Bronchial epithelial cell (primary cell): ENCODE results near the gene CPNE5. TPM values are rescaled to one million over a fixed set of nuclear protein-coding genes. Genes with fewer than 3 reads are reported as not detected.

Experiments used
- DNase-seq: peaks from one replicate; pipeline ENCODE4 v3.0.0-alpha.2; 2010; ENCODE audit warnings: low read depth
- FAIRE-seq: peaks from 2 replicates; lab custom pipeline; 2011; peaks lifted over from hg19 to GRCh38; lab: Jason Lieb, UNC
- H3K27me3 ChIP-seq: 2 replicates; pipeline ENCODE4 v1.5.1; 2011; ENCODE audit warnings: low read length; ENCODE audit not compliant: control insufficient read depth, insufficient read depth
- H3K36me3 ChIP-seq: 2 replicates; pipeline ENCODE4 v1.5.1; 2011; ENCODE audit warnings: low read length; ENCODE audit not compliant: control insufficient read depth, insufficient read depth
- H3K4me3 ChIP-seq: 2 replicates; pipeline ENCODE4 v1.5.1; 2011; ENCODE audit warnings: mild to moderate bottlenecking, low read depth, low read length, control low read depth
- CTCF ChIP-seq: IDR thresholded peaks from 2 replicates; pipeline ENCODE4 v1.5.1; 2011; ENCODE audit warnings: mild to moderate bottlenecking, moderate library complexity, low read length, control low read depth, inconsistent platforms; ENCODE audit not compliant: insufficient read depth, severe bottlenecking
- total RNA-seq: library from RNA; depleted of rRNA; stranded (reverse); fragments of >200 nt; gene quantifications from 2 replicates; pipeline ENCODE4 v1.2.1, GENCODE V29; 2014

The CPNE5 gene
- total RNA-seq, 1 donor from 2014 or later: not detected

- no peaks in the 10 kb centered on the region for H3K27me3 ChIP-seq
- FAIRE-seq (no peak), DNase-seq (peak; percentile 79)
- TF ChIP-seq CTCF: no peak
- H3K36me3 ChIP-seq: no peaks in the 10 kb centered on the region
- no peak overlapping the region for H3K4me3 ChIP-seq
Measured at GRCh38 chr6:36743538-36744303, 95.5 kb downstream of the CPNE5 start.

- TF ChIP-seq CTCF: no peak
- Histone ChIP-seq H3K27me3 (no peaks in the 10 kb centered on the region), H3K4me3 (no peak overlapping the region), H3K36me3 (no peaks in the 10 kb centered on the region)
- DNase-seq: no peak
- no peak for FAIRE-seq
Measured at GRCh38 chr6:36743032-36743431, 96.2 kb downstream of the CPNE5 start.

- TF ChIP-seq CTCF: no peak
- Histone ChIP-seq H3K4me3 (no peak overlapping the region), H3K27me3 (no peaks in the 10 kb centered on the region), H3K36me3 (no peaks in the 10 kb centered on the region)
- no peak for DNase-seq
- no peak for FAIRE-seq
Measured at GRCh38 chr6:36742146-36742545, 97.1 kb downstream of the CPNE5 start.

GRCh38 chr6:36740818-36741179 lies 98.4 kb downstream of the CPNE5 start:
- DNase-seq (no peak), FAIRE-seq (no peak)
- Histone ChIP-seq H3K4me3 (no peak overlapping the region), H3K36me3 (no peaks in the 10 kb centered on the region), H3K27me3 (no peaks in the 10 kb centered on the region)
- TF ChIP-seq CTCF: no peak

GRCh38 chr6:36739947-36740817 lies 99.1 kb downstream of the CPNE5 start:
- peak; percentile 32 for FAIRE-seq

More at GRCh38 chr6:36739947-36740817, 99.1 kb downstream of the CPNE5 start:
- Histone ChIP-seq H3K4me3 (no peak overlapping the region), H3K36me3 (no peaks in the 10 kb centered on the region), H3K27me3 (no peaks in the 10 kb centered on the region)
- peak; percentile 66 for DNase-seq
- TF ChIP-seq CTCF: no peak
